Breast epithelium (tissue), 4 donors: ENCODE measurements around the gene TANGO2. TPM values are rescaled to one million over a fixed set of nuclear protein-coding genes. Genes with fewer than 3 reads are reported as not detected.

Experiments used
- DNase-seq, 2 donors: peaks; one replicate each; pipeline ENCODE4 v3.0.0-alpha.2; 2019; ENCODE audit warnings: low spot score in 2 of 2
- H3K27ac ChIP-seq, 2 donors: fragments of 200-600 bp; sonication (generic) in 1 of 2; one replicate each; pipeline ENCODE4 v1.5.1; 2016 to 2019; ENCODE audit warnings: mild to moderate bottlenecking in 1 of 2
- H3K27me3 ChIP-seq, 2 donors: fragments of 200-600 bp; sonication (generic) in 1 of 2; one replicate each; pipeline versions ENCODE4 v1.5.1 to v1.6.0; 2017 to 2019; ENCODE audit warnings: control low read depth in 1 of 2, mild to moderate bottlenecking in 1 of 2
- H3K36me3 ChIP-seq: fragments of 200-600 bp; one replicate; pipeline ENCODE4 v1.5.1; 2019
- H3K4me1 ChIP-seq, 2 donors: fragments of 200-600 bp; sonication (generic); one replicate each; pipeline ENCODE4 v1.5.1; 2016 to 2019; ENCODE audit warnings: control low read depth in 1 of 2
- H3K4me3 ChIP-seq, 3 donors: fragments of 200-600 bp; sonication (generic); 1 replicate in 2 of 3; 2 replicates in 1 of 3; pipeline ENCODE4 v1.5.1; 2016 to 2019; ENCODE audit warnings: mild to moderate bottlenecking in 3 of 3, moderate library complexity in 2 of 3
- H3K9me3 ChIP-seq, 2 donors: fragments of 200-600 bp; sonication (generic) in 1 of 2; one replicate each; pipeline ENCODE4 v1.5.1; 2016 to 2019; ENCODE audit warnings: control low read depth in 1 of 2
- POLR2A ChIP-seq: fragments of 450-650 bp; IDR thresholded peaks from one replicate; pipeline ENCODE4 v1.6.1; 2016; ENCODE audit warnings: antibody characterized with exemption, mild to moderate bottlenecking, moderate library complexity
- POLR2AphosphoS5 ChIP-seq, 3 donors: sonication (generic); formaldehyde crosslinking; IDR thresholded peaks; one replicate each; pipeline ENCODE4 v1.6.1; 2017; ENCODE audit warnings: antibody characterized with exemption in 3 of 3
- intact Hi-C: fragments of 100-400 bp; cut with DNase I; formaldehyde crosslinking; loops from one replicate; pipeline ENCODE4 v1.15.1; 2023; ENCODE audit warnings: low total_unique reads
- total RNA-seq, 3 donors: library from RNA; depleted of rRNA; stranded (reverse); fragments of >200 nt; gene quantifications; one replicate each; pipeline ENCODE4 v1.1.0, GENCODE V29; 2016
- TF ChIP-seq, protein P1 (sequence below), 3 donors: fragments of 450-650 bp; IDR thresholded peaks; one replicate each; pipeline ENCODE4 v1.5.1; 2016 to 2017; ENCODE audit warnings: antibody characterized with exemption in 3 of 3, mild to moderate bottlenecking in 3 of 3, moderate library complexity in 3 of 3

The TANGO2 gene
- total RNA-seq, 3 donors from 2014 or later: 25.9 to 55.4 (median 33.4) TPM

DNA sequence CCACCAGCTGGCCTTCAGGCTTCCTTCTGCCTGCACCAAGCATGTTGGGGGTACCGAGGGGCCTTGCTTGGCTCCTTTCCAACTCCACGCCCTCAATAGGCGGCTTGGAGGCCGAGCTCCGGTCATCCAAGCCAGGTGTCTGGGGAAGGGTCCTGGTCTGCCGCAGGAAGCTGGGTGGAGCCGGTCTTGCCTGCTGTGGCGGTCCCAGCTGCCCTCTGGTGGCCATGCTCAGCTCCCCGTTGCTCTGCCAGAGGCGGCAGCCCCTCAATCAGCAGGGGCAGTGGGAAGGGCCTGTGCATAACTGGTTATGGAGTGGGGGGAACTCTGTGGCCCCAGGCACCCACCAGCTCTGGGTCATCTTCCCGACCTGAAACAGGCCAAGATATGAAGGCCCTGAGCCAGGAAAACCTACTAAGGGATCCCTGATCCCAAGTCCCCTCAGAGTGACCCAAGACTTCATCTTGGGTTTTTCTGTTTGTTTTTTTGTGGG is 7.5 kb upstream of the TANGO2 start:
- no peak overlapping the region for H3K4me3 ChIP-seq
- H3K27me3 ChIP-seq: no peaks in the 10 kb centered on the region
- no peak for TF ChIP-seq POLR2A
- TF ChIP-seq, protein P1, sequence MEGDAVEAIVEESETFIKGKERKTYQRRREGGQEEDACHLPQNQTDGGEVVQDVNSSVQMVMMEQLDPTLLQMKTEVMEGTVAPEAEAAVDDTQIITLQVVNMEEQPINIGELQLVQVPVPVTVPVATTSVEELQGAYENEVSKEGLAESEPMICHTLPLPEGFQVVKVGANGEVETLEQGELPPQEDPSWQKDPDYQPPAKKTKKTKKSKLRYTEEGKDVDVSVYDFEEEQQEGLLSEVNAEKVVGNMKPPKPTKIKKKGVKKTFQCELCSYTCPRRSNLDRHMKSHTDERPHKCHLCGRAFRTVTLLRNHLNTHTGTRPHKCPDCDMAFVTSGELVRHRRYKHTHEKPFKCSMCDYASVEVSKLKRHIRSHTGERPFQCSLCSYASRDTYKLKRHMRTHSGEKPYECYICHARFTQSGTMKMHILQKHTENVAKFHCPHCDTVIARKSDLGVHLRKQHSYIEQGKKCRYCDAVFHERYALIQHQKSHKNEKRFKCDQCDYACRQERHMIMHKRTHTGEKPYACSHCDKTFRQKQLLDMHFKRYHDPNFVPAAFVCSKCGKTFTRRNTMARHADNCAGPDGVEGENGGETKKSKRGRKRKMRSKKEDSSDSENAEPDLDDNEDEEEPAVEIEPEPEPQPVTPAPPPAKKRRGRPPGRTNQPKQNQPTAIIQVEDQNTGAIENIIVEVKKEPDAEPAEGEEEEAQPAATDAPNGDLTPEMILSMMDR (IDR thresholded peaks at IDR 0.05): peak; percentile 26 to 72 (median 44)
- no peak for TF ChIP-seq POLR2AphosphoS5 (IDR thresholded peaks at IDR 0.05)
- no peaks in the 10 kb centered on the region for H3K9me3 ChIP-seq
- intact Hi-C loops: loop anchor here (5.0 kb wide), 1 partner anchor 41 kb away; no protein-coding TSS in a partner anchor
- peaks cover 0 to 10% of the 10 kb centered on the region in 2 donors for H3K4me1 ChIP-seq
- no peak for DNase-seq
- no peaks in the 10 kb centered on the region for H3K36me3 ChIP-seq
- no peak overlapping the region for H3K27ac ChIP-seq

- Histone ChIP-seq H3K27me3 (no peaks in the 10 kb centered on the region), H3K9me3 (no peaks in the 10 kb centered on the region), H3K4me3 (no peak overlapping the region), H3K4me1 (peaks cover 0 to 10% of the 10 kb centered on the region in 2 donors), H3K27ac (no peak overlapping the region), H3K36me3 (no peaks in the 10 kb centered on the region)
- DNase-seq: no peak
- intact Hi-C loops: loop anchor here (5.0 kb wide), 1 partner anchor 42 kb away; no protein-coding TSS in a partner anchor
- TF ChIP-seq POLR2A (no peak), POLR2AphosphoS5 (IDR thresholded peaks at IDR 0.05) (no peak)
- TF ChIP-seq, protein P1 (IDR thresholded peaks at IDR 0.05): no peak
These were observed 6.3 kb upstream of the TANGO2 start for GRCh38 chr22:20014526-20015186.

DNA sequence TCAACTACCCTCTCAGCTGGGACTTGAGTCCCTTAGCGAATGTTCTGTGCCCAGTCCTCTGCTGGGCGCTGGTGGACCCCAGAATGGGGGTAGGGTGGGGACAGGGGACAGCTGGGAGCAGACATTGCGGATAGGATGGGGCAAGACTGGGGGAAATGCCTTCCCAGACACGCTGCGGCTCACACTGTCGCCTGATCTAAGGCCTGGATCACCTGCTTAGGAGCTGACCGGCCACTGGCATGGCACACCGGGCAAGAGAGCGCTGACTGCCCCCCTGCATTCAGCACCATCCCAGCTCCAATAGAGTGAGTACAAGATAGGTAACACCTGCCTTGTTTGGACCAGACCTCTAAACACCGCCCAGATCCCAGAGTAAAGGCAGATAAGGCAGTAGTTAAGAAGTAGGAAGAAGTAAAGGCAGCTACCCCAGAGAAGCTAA is 5.7 kb upstream of the TANGO2 start:
- Histone ChIP-seq H3K9me3 (no peaks in the 10 kb centered on the region), H3K4me1 (peaks cover 0 to 10% of the 10 kb centered on the region in 2 donors), H3K27me3 (no peaks in the 10 kb centered on the region), H3K4me3 (no peak overlapping the region), H3K36me3 (no peaks in the 10 kb centered on the region), H3K27ac (no peak overlapping the region)
- intact Hi-C loops: no loop called here
- DNase-seq: no peak
- TF ChIP-seq POLR2AphosphoS5 (IDR thresholded peaks at IDR 0.05) (no peak), POLR2A (no peak)
- TF ChIP-seq, protein P1 (IDR thresholded peaks at IDR 0.05): no peak

DNA sequence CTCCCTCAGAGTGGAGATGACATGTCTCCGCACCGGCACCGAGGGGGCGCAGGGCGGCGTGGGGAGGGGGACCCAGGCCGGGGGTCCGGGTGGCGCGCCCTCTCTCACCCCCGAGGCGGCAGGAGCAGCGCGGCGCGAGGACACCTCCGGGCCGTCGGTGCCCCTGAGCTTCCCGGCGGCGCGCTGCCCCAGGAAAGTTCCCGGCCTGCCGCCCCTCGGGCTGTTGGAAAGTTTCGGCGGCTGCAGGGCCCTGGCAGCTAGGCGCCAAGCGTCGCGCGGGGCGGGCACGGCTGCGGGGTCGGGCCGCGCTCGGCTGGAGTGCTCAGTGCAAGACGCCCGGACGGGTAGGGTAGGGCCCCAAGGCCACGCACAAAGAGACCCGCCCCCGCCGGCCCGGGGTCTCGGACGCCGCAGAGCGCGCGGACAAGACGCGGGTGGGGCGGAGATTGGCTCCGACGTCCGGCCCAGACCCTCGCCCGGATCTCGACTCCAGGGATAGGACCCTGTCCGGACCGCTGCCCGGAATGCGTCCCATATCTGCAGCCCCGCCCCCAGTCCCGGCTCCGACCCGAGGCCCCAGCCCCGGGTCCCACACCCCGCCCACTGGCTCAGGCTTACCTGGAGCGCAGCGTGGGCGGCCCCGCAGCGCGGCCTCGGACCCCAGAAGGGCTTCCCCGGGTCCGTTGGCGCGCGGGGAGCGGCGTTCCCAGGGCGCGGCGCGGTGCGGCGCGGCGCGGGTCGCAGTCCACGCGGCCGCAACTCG is 4.8 kb upstream of the TANGO2 start:
- DNase-seq: no peak
- Histone ChIP-seq H3K36me3 (no peaks in the 10 kb centered on the region), H3K9me3 (no peaks in the 10 kb centered on the region), H3K4me3 (peak overlapping the region; percentile 59 to 90 (median 78)), H3K27me3 (no peaks in the 10 kb centered on the region), H3K4me1 (peaks cover 0 to 10% of the 10 kb centered on the region in 2 donors), H3K27ac (peak overlapping the region in 1 of 2 donors; percentile 21)
- TF ChIP-seq, protein P1 (IDR thresholded peaks at IDR 0.05): no peak
- TF ChIP-seq POLR2AphosphoS5 (IDR thresholded peaks at IDR 0.05) (no peak), POLR2A (no peak)
- intact Hi-C loops: no loop called here
